ENCODE results near the gene ZNG1F. TPM values are rescaled to one million over a fixed set of nuclear protein-coding genes. Genes with fewer than 3 reads are reported as not detected.
"Not testable (repeated sequence)": the region's sequence is repeated elsewhere in the genome, so short reads cannot be mapped to it uniquely, and the experiment has no call there.

The ZNG1F gene
- total RNA-seq, 1 donor from 2014 or later: 8.2 TPM

DNA sequence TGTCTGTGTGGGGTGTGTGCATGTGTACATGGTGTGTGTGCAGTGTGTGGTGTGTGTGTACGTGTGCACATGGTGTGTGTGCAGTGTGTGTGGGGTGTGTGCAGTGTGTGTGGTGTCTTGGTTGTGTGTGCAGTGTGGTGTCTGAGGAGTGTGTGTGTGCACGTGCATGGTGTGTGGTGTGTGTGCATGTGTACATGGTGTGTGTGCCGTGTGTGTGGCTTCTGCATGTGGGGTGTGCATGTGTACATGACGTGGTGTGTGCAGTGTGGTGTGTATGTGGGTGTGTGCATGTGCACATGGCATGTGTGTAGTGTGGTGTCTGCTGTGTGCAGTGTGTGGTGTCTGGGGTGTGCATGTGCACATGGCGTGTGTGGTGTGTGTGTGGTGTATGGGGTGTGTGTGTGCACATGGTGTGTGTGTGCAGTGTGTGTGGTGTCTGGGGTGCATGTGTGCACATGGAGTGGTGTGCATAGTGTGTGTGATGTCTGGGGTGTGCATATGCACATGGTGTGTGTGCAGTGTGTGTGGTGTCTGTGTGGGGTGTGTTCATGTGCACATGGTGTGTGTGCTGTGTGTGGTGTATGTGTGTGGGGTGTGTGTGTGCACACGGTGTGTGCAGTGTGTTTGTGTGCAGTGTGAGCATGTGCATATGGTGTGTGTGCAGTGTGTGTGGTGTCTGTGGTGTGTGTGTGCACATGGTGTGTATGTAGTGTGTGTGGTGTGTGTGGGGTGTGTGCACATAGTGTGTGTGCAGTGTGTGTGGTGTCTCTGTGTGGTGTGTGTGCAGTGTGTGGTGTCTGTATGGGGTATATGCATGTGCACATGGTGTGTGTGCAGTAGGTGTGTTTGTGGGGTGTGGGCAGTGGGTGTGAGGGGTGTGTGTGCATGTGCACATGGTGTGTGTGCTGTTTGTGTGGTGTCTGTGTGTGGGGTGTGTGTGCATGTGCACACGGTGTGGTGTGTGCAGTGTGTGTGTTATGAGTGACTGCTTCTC lies 40.6 kb upstream of the ZNG1F start:
- H3K27me3 Mint-ChIP-seq (ENCODE audit: unreplicated experiment): peaks cover 4% of the 10 kb centered on the region
- no peaks in the 10 kb centered on the region for H3K4me1 Mint-ChIP-seq (ENCODE audit: unreplicated experiment)
- no peak overlapping the region for H3K27ac Mint-ChIP-seq (ENCODE audit: unreplicated experiment)
- no peak for DNase-seq (ENCODE audit: low spot score)
- peaks cover 3% of the 10 kb centered on the region for H3K9me3 Mint-ChIP-seq (ENCODE audit: unreplicated experiment)
- H3K36me3 Mint-ChIP-seq (ENCODE audit: low read depth, unreplicated experiment): no peaks in the 10 kb centered on the region
- TF ChIP-seq, protein P1, sequence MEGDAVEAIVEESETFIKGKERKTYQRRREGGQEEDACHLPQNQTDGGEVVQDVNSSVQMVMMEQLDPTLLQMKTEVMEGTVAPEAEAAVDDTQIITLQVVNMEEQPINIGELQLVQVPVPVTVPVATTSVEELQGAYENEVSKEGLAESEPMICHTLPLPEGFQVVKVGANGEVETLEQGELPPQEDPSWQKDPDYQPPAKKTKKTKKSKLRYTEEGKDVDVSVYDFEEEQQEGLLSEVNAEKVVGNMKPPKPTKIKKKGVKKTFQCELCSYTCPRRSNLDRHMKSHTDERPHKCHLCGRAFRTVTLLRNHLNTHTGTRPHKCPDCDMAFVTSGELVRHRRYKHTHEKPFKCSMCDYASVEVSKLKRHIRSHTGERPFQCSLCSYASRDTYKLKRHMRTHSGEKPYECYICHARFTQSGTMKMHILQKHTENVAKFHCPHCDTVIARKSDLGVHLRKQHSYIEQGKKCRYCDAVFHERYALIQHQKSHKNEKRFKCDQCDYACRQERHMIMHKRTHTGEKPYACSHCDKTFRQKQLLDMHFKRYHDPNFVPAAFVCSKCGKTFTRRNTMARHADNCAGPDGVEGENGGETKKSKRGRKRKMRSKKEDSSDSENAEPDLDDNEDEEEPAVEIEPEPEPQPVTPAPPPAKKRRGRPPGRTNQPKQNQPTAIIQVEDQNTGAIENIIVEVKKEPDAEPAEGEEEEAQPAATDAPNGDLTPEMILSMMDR (IDR thresholded peaks at IDR 0.05; ENCODE audit: unreplicated experiment): no peak
- H3K4me3 Mint-ChIP-seq (ENCODE audit: unreplicated experiment): no peak overlapping the region

GRCh38 chr9:41219831-41220230 lies 30.7 kb upstream of the ZNG1F start:
- not testable (repeated sequence) for H3K4me1 Mint-ChIP-seq (ENCODE audit: unreplicated experiment); DNase-seq (ENCODE audit: low spot score); H3K36me3 Mint-ChIP-seq (ENCODE audit: low read depth, unreplicated experiment); H3K9me3 Mint-ChIP-seq (ENCODE audit: unreplicated experiment); H3K4me3 Mint-ChIP-seq (ENCODE audit: unreplicated experiment); H3K27me3 Mint-ChIP-seq (ENCODE audit: unreplicated experiment); H3K27ac Mint-ChIP-seq (ENCODE audit: unreplicated experiment)

DNA sequence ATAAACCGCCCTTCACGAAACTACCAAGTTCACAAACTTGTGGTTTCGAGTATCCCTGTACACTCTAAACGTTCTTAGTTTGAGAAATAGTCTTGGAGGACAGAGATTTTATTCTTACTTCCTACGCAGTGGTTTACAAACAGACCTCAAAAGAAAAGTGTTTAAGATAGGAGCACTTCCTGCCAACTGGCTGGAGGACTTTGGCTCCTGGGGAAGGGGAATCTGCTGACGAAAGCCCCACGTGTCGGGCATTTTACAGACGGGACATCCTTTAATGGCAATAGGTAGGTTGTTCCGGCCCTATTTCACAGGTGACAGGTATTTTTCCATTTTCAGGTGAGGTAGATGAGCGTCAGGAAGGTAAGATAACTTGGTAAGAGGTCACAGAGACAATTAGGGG lies 678 bp downstream of the ZNG1F start:
- not testable (repeated sequence) for H3K4me1 Mint-ChIP-seq (ENCODE audit: unreplicated experiment); H3K9me3 Mint-ChIP-seq (ENCODE audit: unreplicated experiment); H3K36me3 Mint-ChIP-seq (ENCODE audit: low read depth, unreplicated experiment); H3K4me3 Mint-ChIP-seq (ENCODE audit: unreplicated experiment); H3K27ac Mint-ChIP-seq (ENCODE audit: unreplicated experiment); H3K27me3 Mint-ChIP-seq (ENCODE audit: unreplicated experiment); DNase-seq (ENCODE audit: low spot score)

DNA sequence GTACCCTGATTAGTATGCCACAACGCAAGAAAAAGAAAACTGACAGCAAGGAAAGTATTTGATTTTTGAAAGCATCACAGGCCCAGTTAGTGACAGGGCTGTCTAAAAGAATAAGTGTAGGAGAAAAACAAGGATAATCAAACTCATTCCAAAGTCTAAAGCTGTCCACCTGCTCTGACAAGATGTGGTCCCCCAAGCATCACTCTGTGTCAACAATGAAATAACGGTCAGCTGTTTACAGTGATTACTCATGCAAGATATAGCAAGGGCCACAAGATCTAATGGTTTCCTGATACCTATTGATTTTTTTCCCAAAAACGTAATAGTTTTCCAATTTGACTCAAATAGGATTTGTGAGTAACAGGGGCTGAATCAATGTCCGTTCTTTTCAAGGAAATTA lies 14.1 kb downstream of the ZNG1F start:
- H3K4me3 Mint-ChIP-seq (ENCODE audit: unreplicated experiment); H3K36me3 Mint-ChIP-seq (ENCODE audit: low read depth, unreplicated experiment); DNase-seq (ENCODE audit: low spot score); H3K27me3 Mint-ChIP-seq (ENCODE audit: unreplicated experiment); H3K9me3 Mint-ChIP-seq (ENCODE audit: unreplicated experiment); H3K4me1 Mint-ChIP-seq (ENCODE audit: unreplicated experiment); H3K27ac Mint-ChIP-seq (ENCODE audit: unreplicated experiment): not testable (repeated sequence)

GRCh38 chr9:41150116-41150515 lies 39.0 kb downstream of the ZNG1F start:
- not testable (repeated sequence) for H3K4me1 Mint-ChIP-seq (ENCODE audit: unreplicated experiment); DNase-seq (ENCODE audit: low spot score); H3K36me3 Mint-ChIP-seq (ENCODE audit: low read depth, unreplicated experiment); H3K27ac Mint-ChIP-seq (ENCODE audit: unreplicated experiment); H3K4me3 Mint-ChIP-seq (ENCODE audit: unreplicated experiment); H3K9me3 Mint-ChIP-seq (ENCODE audit: unreplicated experiment); H3K27me3 Mint-ChIP-seq (ENCODE audit: unreplicated experiment)

- not testable (repeated sequence) for H3K36me3 Mint-ChIP-seq (ENCODE audit: low read depth, unreplicated experiment); H3K4me3 Mint-ChIP-seq (ENCODE audit: unreplicated experiment); H3K27me3 Mint-ChIP-seq (ENCODE audit: unreplicated experiment); H3K4me1 Mint-ChIP-seq (ENCODE audit: unreplicated experiment); DNase-seq (ENCODE audit: low spot score); H3K27ac Mint-ChIP-seq (ENCODE audit: unreplicated experiment); H3K9me3 Mint-ChIP-seq (ENCODE audit: unreplicated experiment)
Measured at GRCh38 chr9:41141878-41142277, 47.2 kb downstream of the ZNG1F start.

GRCh38 chr9:41128581-41128980 lies 60.5 kb downstream of the ZNG1F start, which contains the start of gene FOXD4L6:
Gene FOXD4L6 (minus strand): TSS chr9:41128681. CDS start chr9:41128383, 298 bp downstream.
- not testable (repeated sequence) for H3K27ac Mint-ChIP-seq (ENCODE audit: unreplicated experiment); DNase-seq (ENCODE audit: low spot score); H3K9me3 Mint-ChIP-seq (ENCODE audit: unreplicated experiment); H3K27me3 Mint-ChIP-seq (ENCODE audit: unreplicated experiment); H3K4me3 Mint-ChIP-seq (ENCODE audit: unreplicated experiment); H3K4me1 Mint-ChIP-seq (ENCODE audit: unreplicated experiment); H3K36me3 Mint-ChIP-seq (ENCODE audit: low read depth, unreplicated experiment)

DNA sequence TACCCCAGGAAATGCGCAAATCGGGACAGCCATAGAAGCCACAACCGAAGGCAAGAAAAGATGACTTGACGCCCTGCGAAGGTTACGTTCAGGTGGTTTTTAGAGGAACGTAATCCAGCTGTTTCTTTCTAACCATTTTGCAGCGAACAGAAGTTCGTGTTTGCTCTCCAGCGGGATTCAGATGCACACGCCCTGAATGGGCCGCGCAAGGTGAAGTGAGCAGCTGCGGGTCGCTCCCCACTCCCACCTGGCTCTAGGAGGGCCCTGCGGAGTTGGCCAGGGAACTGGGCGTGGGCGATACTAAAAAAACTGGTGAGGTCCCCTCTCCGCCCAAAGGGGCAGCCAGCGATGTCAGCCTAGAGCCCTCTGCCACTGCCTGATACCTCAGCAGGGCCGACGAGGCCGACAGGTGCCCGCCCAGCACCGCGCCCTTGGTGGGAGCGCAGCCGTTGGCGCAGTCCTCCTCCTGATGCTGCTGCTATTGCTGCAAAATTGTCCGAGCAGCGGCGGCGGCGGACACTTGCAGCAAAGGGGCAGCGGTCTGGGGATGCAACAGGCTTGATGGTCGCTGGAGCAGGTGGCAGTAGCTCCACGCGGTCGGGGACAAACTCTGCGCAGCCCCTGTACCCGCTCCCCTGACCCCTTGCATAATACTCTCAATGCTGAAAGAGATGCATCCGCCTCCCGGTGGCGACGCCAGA lies 62.2 kb downstream of the ZNG1F start:
- not testable (repeated sequence) for H3K27ac Mint-ChIP-seq (ENCODE audit: unreplicated experiment); H3K4me1 Mint-ChIP-seq (ENCODE audit: unreplicated experiment); H3K4me3 Mint-ChIP-seq (ENCODE audit: unreplicated experiment); H3K36me3 Mint-ChIP-seq (ENCODE audit: low read depth, unreplicated experiment); H3K9me3 Mint-ChIP-seq (ENCODE audit: unreplicated experiment); DNase-seq (ENCODE audit: low spot score); H3K27me3 Mint-ChIP-seq (ENCODE audit: unreplicated experiment)

DNA sequence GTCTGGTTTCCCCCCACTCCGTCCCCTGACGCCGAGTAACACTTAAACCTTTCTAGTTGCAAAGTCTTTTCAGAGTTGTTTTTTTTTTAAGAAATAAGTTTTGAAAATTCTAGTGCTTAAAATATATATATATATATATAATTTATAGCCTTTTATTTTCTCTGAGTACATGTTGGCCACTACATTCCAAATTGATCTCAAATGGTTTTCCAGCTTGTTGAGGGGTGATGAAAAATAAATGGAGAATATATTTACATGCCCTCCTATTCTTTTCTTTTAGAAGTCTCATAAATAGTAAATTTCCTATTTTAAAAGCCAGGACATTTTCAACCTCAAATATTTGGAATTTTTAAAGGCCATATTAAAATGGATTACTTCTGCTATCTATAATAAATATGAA lies 63.2 kb downstream of the ZNG1F start:
- H3K27ac Mint-ChIP-seq (ENCODE audit: unreplicated experiment): not testable (repeated sequence)

DNA sequence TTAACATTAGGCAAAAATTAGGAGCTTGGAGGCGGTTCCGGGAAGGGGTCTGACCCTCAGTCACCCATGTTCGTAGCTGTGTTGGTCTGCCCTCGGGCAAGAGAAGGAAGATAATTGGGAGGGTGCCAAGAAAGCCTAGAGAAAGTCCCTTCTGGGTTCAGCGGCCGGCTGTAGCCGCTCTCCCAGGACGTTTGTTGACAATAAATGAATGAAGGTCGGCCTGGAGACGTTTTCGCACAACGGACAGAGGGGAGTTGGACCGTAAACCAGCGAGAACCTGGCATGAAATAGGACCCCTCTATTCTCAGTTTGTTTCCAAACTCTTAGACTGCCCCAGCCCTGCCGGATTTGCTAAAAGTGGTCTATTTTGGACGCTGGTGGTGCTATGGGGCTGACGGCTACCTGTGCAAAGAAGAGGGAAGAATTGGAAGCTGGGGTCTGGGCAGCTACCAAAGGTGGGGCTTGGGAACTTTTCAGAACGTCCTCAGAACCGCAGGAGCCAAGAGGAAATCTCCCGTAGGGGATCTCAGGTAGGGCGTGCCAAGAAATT lies 63.9 kb downstream of the ZNG1F start:
- not testable (repeated sequence) for H3K4me1 Mint-ChIP-seq (ENCODE audit: unreplicated experiment); H3K4me3 Mint-ChIP-seq (ENCODE audit: unreplicated experiment); H3K27me3 Mint-ChIP-seq (ENCODE audit: unreplicated experiment); H3K27ac Mint-ChIP-seq (ENCODE audit: unreplicated experiment); H3K9me3 Mint-ChIP-seq (ENCODE audit: unreplicated experiment); DNase-seq (ENCODE audit: low spot score); H3K36me3 Mint-ChIP-seq (ENCODE audit: low read depth, unreplicated experiment)

More for the DNA sequence above, 63.2 kb downstream of the ZNG1F start:
- not testable (repeated sequence) for H3K4me3 Mint-ChIP-seq (ENCODE audit: unreplicated experiment); H3K4me1 Mint-ChIP-seq (ENCODE audit: unreplicated experiment); H3K36me3 Mint-ChIP-seq (ENCODE audit: low read depth, unreplicated experiment); H3K27me3 Mint-ChIP-seq (ENCODE audit: unreplicated experiment); DNase-seq (ENCODE audit: low spot score); H3K9me3 Mint-ChIP-seq (ENCODE audit: unreplicated experiment)

All from endothelial cell (in vitro differentiated cells).